Left renal cortex interstitium (tissue), 4 donors: ENCODE data around the gene WSCD1. TPM values are rescaled to one million over a fixed set of nuclear protein-coding genes. Genes with fewer than 3 reads are reported as not detected.

Experiments used
- DNase-seq, 4 donors: peaks; one replicate each; pipeline ENCODE4 v3.0.0-alpha.2; 2013; ENCODE audit warnings: low read depth in 4 of 4, low spot score in 2 of 4, missing footprints in 1 of 4
- polyA plus RNA-seq, 4 donors: library from polyadenylated mRNA; unstranded; fragments of 120-200 nt; gene quantifications; one replicate each; pipeline ENCODE4 v1.2.1, GENCODE V29; 2013; ENCODE audit not compliant: insufficient read length in 4 of 4

WSCD1 gene
- polyA plus RNA-seq, 4 donors, result 12.4 to 16.6 (median 14.3) TPM

- no peak for DNase-seq
These were observed 12.6 kb upstream of the WSCD1 start for GRCh38 chr17:6057562-6057961.

GRCh38 chr17:6059406-6059805, 10.8 kb upstream of the WSCD1 start:
- DNase-seq, result no peak

- DNase-seq, result no peak
These were observed 8.9 kb upstream of the WSCD1 start for GRCh38 chr17:6061290-6061689.

GRCh38 chr17:6064868-6065267, 5.3 kb upstream of the WSCD1 start:
- no peak for DNase-seq

GRCh38 chr17:6065351-6065750, 4.8 kb upstream of the WSCD1 start:
- no peak for DNase-seq

- DNase-seq, result no peak
These were observed 3.8 kb upstream of the WSCD1 start for GRCh38 chr17:6066183-6066948.

GRCh38 chr17:6067060-6067459, 3.1 kb upstream of the WSCD1 start:
- no peak for DNase-seq

- no peak for DNase-seq
These were observed 292 bp downstream of the WSCD1 start for GRCh38 chr17:6070430-6070912.

- DNase-seq, result no peak
These were observed 833 bp downstream of the WSCD1 start for GRCh38 chr17:6070913-6071511.

- no peak for DNase-seq
These were observed 1.4 kb downstream of the WSCD1 start for GRCh38 chr17:6071528-6072065.

- DNase-seq, result no peak
These were observed 2.0 kb downstream of the WSCD1 start for GRCh38 chr17:6072157-6072556.

GRCh38 chr17:6072611-6073010, 2.4 kb downstream of the WSCD1 start:
- DNase-seq, result no peak

GRCh38 chr17:6073620-6074019, 3.4 kb downstream of the WSCD1 start:
- DNase-seq, result no peak

- DNase-seq, result no peak
These were observed 4.9 kb downstream of the WSCD1 start for GRCh38 chr17:6075050-6075449.

GRCh38 chr17:6075845-6076244, 5.7 kb downstream of the WSCD1 start:
- DNase-seq, result no peak

GRCh38 chr17:6077752-6078151, 7.6 kb downstream of the WSCD1 start:
- no peak for DNase-seq

GRCh38 chr17:6078458-6078871, 8.3 kb downstream of the WSCD1 start:
- DNase-seq, result no peak

- no peak for DNase-seq
These were observed 9.1 kb downstream of the WSCD1 start for GRCh38 chr17:6079155-6079888.

GRCh38 chr17:6079960-6080359, 9.8 kb downstream of the WSCD1 start:
- no peak for DNase-seq

GRCh38 chr17:6080711-6081430, 10.7 kb downstream of the WSCD1 start:
- DNase-seq, result no peak

GRCh38 chr17:6082335-6082734, 12.2 kb downstream of the WSCD1 start:
- DNase-seq, result no peak
